Measurements from ENCODE around the gene ICAM3.

- TF ChIP-seq CTCF (IDR thresholded peaks at IDR 0.05) (no peak), POLR2A (IDR thresholded peaks at IDR 0.05) (no peak)
Measured at GRCh38 chr19:10361569-10362011, 22.2 kb upstream of the ICAM3 start.

Data from adrenal gland (tissue), 5 donors.